ENCODE measurements around the gene HPCA. TPM values are rescaled to one million over a fixed set of nuclear protein-coding genes. Genes with fewer than 3 reads are reported as not detected.

Gene HPCA
- total and polyA plus RNA-seq, 7 donors = 1.2 to 1.9 (median 1.8) TPM; not detected in 4

DNA sequence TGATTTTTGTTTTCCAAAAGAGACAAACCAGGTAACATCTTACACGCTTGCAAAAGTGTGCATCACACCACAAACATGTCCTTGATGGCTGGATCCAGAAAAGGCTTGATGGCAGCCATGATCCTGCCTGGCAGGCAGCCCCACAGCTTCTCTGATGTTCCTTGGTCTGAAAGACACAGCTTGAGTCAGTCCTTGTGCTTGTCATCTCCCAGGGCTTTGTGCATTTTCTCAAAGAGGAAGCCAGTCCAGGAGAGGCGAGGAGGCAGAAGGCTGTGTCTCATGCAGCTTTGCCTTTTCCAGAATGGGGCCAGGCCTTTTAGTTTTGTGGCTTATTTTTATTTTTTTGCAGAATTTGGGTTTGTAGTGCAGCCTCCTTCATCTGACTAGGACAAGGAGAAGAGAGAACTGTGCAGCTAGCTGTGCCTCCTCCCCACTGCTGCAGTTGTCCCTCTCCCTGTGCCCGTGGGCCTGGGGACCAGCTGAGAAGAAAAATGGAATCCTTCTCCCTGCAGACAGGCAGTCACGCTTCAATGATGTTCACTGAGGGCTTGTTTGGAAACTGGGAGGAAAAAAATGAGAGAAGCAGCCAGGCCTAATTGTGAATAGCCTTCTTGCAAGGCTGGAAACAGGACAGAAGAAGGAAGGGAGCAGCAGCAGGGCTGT is 22.9 kb upstream of the HPCA start:
- 96 to 98% methylated on average over 4 of the region's 4 CpGs for WGBS, 2 donors
- Histone ChIP-seq H3K4me3 (no peak overlapping the region), H3K4me1 (peaks cover 0 to 14% (median 7%) of the 10 kb centered on the region in 4 donors), H3K36me3 (peaks cover 0 to 45% (median under 1%) of the 10 kb centered on the region in 4 donors), H3K9me3 (no peaks in the 10 kb centered on the region), H3K27me3 (no peaks in the 10 kb centered on the region), H3K27ac (no peak overlapping the region)
- TF ChIP-seq POLR2AphosphoS5 (IDR thresholded peaks at IDR 0.05) (no peak), POLR2A (IDR thresholded peaks at IDR 0.05) (no peak), EP300 (IDR thresholded peaks at IDR 0.05) (no peak)
- TF ChIP-seq, protein P1, sequence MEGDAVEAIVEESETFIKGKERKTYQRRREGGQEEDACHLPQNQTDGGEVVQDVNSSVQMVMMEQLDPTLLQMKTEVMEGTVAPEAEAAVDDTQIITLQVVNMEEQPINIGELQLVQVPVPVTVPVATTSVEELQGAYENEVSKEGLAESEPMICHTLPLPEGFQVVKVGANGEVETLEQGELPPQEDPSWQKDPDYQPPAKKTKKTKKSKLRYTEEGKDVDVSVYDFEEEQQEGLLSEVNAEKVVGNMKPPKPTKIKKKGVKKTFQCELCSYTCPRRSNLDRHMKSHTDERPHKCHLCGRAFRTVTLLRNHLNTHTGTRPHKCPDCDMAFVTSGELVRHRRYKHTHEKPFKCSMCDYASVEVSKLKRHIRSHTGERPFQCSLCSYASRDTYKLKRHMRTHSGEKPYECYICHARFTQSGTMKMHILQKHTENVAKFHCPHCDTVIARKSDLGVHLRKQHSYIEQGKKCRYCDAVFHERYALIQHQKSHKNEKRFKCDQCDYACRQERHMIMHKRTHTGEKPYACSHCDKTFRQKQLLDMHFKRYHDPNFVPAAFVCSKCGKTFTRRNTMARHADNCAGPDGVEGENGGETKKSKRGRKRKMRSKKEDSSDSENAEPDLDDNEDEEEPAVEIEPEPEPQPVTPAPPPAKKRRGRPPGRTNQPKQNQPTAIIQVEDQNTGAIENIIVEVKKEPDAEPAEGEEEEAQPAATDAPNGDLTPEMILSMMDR (IDR thresholded peaks at IDR 0.05) = no peak
- no peak for DNase-seq
- intact Hi-C loops (cut with DNase I) = no loop called here

DNA sequence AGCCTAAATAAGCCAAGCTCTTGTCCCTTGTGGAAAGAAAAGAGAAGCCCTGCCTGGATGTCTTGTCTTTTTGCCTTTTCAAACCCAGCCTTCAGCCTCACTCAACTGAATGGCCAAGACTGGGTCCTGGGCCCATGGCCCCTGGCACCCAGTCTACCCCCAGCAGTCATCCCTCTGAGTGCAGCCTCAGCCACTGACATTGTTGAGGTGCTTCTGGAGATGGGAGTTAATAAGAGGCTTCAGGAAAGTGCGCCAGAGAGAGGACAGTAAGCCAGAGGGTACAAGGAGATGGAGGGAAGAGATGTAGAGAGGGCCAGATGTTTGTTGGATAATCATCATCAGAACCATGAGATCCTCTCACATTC is 22.4 kb upstream of the HPCA start:
- TF ChIP-seq POLR2AphosphoS5 (IDR thresholded peaks at IDR 0.05) (no peak), EP300 (IDR thresholded peaks at IDR 0.05) (no peak), POLR2A (IDR thresholded peaks at IDR 0.05) (no peak)
- TF ChIP-seq, protein P1 (IDR thresholded peaks at IDR 0.05) = no peak
- no peaks in the 10 kb centered on the region for H3K9me3 ChIP-seq
- intact Hi-C loops (cut with DNase I) = no loop called here
- H3K4me3 ChIP-seq = no peak overlapping the region
- no peaks in the 10 kb centered on the region for H3K27me3 ChIP-seq
- DNase-seq = no peak
- H3K4me1 ChIP-seq = peaks cover 0 to 14% (median 7%) of the 10 kb centered on the region in 4 donors
- WGBS, 2 donors = 98% methylated on average over 1 of the region's 1 CpG
- peaks cover 0 to 42% (median 0%) of the 10 kb centered on the region in 4 donors for H3K36me3 ChIP-seq
- no peak overlapping the region for H3K27ac ChIP-seq

DNA sequence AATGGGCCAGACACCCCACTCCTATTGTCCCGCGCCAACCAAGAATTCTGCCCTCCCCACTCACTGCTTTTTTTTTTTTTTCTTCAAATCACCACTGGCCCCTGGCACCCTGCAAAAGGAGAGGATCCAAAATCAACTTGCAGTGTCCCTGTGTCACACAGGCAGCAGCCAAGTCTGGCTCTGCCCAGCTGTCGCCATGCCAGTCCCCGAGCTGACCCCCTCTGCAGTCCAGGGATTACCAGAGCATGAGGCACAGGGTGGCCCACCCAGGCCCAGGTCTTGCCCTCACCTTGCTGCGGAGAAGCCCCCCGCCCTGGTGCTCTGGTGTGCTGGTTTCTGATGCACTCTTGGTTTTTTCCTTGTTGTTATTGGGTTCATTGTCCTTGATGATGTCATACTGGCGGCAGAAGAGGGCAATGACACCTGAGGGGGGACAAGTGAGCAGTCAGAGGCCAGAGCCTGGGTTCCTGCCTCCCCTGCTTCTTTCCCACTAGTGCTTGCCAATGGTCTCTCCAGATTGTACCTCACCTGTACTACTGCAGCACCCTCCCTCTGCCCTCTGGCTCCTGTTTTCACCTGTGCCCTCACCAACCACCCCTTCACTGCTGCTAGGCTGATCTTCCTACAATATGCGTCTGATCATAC is 21.8 kb upstream of the HPCA start:
- H3K4me3 ChIP-seq = no peak overlapping the region
- TF ChIP-seq POLR2AphosphoS5 (IDR thresholded peaks at IDR 0.05) (no peak), POLR2A (IDR thresholded peaks at IDR 0.05) (no peak), EP300 (IDR thresholded peaks at IDR 0.05) (no peak)
- TF ChIP-seq, protein P1 (IDR thresholded peaks at IDR 0.05) = no peak
- peaks cover 0 to 14% (median 7%) of the 10 kb centered on the region in 4 donors for H3K4me1 ChIP-seq
- H3K9me3 ChIP-seq = no peaks in the 10 kb centered on the region
- WGBS, 2 donors = 96 to 98% methylated on average over 8 of the region's 8 CpGs
- no peak for DNase-seq
- peaks cover 0 to 36% (median 0%) of the 10 kb centered on the region in 4 donors for H3K36me3 ChIP-seq
- intact Hi-C loops (cut with DNase I) = no loop called here
- no peaks in the 10 kb centered on the region for H3K27me3 ChIP-seq
- H3K27ac ChIP-seq = no peak overlapping the region

DNA sequence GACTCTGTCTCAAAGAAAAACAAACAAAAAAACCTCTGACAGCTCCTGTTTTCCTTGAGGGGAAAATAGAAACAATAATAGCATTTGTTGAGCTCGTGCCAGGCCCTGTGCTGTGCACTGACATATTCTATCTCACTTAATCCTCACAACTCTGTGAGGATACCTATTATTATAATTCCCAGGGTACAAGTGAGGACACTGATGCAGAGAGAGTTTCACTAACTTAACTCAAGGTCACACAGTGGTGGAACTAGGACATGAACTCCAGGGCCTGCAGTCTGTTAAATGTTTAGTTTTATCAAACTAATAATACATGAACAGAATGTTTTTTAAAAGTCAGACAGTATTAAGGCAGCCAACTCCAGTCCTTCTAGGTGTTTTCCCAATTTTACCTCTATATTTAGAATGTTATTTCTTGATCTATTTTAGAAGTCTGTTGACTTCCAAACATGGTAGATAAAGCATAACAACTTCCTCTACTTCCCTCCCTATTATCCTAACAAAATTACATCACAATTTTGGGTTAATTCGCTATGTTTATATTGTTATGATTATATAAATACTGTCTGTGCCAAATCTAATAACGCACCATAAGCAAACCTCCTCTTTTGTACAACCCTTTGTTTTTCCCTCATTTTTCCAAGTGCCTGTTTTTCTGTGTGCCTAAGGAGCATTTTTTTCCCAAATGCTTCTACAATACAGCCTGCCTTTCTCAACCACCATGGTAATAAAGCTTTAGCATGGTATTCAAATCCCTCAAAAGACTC is 20.5 kb upstream of the HPCA start:
- Histone ChIP-seq H3K4me1 (peaks cover 0 to 23% (median 14%) of the 10 kb centered on the region in 4 donors), H3K27me3 (no peaks in the 10 kb centered on the region), H3K4me3 (no peak overlapping the region), H3K36me3 (peaks cover 0 to 31% (median 0%) of the 10 kb centered on the region in 4 donors), H3K27ac (peak overlapping the region in 1 of 4 donors; percentile 37), H3K9me3 (no peaks in the 10 kb centered on the region)
- intact Hi-C loops (cut with DNase I) = no loop called here
- DNase-seq = no peak
- 72 to 77% methylated on average over 3 of the region's 3 CpGs for WGBS, 2 donors
- no peak for TF ChIP-seq POLR2A (IDR thresholded peaks at IDR 0.05)
- TF ChIP-seq POLR2AphosphoS5 (IDR thresholded peaks at IDR 0.05) = no peak
- TF ChIP-seq, protein P1 (IDR thresholded peaks at IDR 0.05) = no peak
